Brain pericyte (primary cell): Measurements from ENCODE around the gene TICAM1.

Experiments
- DNase-seq: peaks from one replicate; pipeline ENCODE4 v3.0.0-alpha.2; 2012; ENCODE audit warnings: low read depth, low spot score

TICAM1 gene

GRCh38 chr19:4772566-4772965, 58.9 kb downstream of the TICAM1 start:
- DNase-seq: no peak

- DNase-seq: peak; percentile 54
Measured at GRCh38 chr19:4768934-4769777, 62.4 kb downstream of the TICAM1 start.
